Non-pigmented ciliary epithelial cell (primary cell): ENCODE data around the gene KLHL2.
"Not testable (repeated sequence)": the region's sequence is repeated elsewhere in the genome, so short reads cannot be mapped to it uniquely, and the experiment has no call there.

Source experiments
- DNase-seq: peaks from one replicate; pipeline ENCODE4 v3.0.0-alpha.2; 2010; ENCODE audit warnings: low read depth

KLHL2 gene

GRCh38 chr4:165207431-165208220 lies at the start of gene KLHL2:
Gene KLHL2, plus strand, starts transcription at chr4:165207561. Its CDS starts 316 bp downstream, at chr4:165207877.
- DNase-seq = no peak

DNA sequence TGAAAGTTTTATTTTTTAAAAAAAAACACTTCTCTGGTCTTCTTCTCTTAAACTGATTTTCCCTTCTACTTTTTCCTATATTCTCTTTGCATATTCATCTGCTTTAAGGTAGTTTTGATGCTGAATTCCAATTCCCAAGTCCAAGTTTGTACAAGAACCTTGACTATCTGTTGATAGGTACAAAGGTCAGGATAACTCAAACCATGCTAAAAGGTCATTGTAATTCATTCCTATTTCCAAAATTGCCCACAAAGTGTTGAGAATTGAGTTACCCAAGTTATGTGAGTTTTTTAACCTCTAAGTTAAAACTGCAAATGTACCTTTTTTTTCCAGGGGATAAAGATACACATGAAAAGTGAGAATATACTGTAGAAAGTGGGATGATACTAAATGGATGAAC lies 48.6 kb upstream of the KLHL2 start:
- DNase-seq = no peak

DNA sequence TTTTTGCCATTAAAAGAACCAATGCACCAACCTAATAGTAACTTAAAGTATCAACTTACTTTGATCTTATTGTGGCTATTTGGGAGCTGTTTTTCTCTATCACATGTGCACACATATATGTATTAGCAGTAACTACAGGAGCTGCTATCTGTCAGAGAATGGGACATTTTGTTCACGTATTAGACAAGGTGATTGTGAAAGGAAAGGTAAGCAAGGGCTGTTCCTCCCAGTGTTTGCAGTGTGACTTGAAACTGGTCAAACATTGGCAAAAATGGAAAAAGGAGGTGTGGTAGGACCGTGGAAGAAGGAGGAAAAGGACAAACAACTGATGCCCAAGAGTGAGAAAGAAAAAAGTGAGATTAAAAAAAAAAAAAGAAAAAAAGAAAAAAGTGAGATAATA lies 43.1 kb upstream of the KLHL2 start:
- no peak for DNase-seq

GRCh38 chr4:165166872-165167271 lies 40.5 kb upstream of the KLHL2 start:
- not testable (repeated sequence) for DNase-seq

- DNase-seq = no peak
These were observed 39.7 kb upstream of the KLHL2 start for GRCh38 chr4:165167650-165168049.

DNA sequence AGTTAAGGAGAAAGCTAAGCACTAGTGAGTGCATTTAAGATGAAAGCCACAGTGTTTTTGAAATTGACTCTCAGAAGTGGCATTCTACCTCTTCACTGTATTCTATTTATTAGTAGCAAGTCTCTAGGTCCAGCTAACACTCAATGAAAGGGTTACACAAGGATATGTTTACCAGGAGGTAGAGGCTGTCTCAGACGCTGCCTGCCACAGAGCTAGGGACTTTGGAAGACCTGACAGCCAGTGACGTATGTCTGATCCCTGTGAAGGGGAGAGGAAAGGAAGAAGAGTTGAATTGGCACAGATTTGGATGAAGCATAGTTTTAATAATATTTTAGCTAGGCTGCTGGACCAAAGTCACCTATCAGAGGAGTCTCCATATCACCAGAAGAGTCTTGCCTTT lies 36.5 kb upstream of the KLHL2 start:
- no peak for DNase-seq

DNA sequence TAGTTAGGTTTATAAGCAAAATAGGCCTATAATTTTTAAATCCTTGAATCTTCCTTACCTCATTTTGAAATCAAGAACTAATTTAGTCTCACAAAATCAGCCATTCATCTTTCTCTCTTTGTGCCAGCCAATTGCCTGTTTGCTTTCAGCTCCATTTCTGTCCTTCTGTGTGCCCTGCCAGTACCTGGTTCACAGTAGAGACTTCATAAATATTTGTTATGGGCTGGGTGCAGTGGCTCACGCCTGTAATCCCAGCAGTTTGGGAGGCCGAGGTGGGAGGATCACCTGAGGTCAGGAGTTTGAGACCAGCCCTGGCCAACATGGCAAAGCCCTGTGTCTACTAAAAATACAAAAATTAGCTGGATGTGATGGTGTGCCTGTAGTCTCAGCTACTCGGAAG lies 31.9 kb upstream of the KLHL2 start:
- DNase-seq = not testable (repeated sequence)

- DNase-seq = no peak
These were observed 31.5 kb upstream of the KLHL2 start for GRCh38 chr4:165175879-165176278.

DNA sequence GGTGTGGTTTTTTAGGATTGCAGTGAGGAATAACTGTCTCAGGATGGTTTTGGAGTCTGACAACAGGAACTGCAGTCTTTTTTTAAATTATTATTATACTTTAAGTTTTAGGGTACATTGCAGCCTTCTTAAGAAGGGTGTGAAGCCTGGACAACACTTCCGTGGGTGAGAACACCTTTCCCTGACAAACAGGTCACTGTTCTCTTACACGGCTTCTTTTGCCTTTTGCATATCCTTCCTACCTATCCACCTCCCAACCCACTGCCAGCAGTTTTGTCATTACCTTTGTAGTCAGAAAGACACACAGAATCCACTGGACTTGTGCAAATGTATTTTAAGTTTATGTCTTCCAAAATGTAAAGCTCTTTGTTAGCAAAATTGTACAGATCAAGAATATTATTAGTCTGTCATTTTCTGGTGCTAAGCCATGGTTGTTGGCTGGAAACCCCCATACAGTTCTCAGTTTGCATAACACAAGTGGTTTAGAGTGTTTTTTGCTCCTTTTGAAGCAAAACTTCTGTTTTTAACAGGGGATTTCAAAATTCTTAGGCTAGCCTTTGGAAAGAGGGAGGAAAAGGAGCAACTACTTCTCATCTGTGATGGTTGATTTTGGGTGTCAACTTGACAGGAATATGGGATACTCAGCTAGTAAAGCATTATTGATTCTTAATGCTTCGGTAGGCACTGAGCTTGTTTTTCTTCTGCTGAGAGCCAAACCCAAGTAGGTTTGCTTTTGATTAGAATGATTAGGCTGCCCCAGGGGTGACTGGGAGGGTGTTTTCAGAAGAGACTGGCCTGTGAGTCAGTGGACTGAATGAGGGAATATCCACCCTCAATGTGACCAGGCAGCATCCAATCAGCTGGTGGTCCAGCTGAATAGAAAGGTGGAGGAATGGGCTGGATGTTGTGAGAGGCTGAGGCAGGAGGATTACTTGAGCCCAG lies 29.4 kb upstream of the KLHL2 start:
- no peak for DNase-seq

DNA sequence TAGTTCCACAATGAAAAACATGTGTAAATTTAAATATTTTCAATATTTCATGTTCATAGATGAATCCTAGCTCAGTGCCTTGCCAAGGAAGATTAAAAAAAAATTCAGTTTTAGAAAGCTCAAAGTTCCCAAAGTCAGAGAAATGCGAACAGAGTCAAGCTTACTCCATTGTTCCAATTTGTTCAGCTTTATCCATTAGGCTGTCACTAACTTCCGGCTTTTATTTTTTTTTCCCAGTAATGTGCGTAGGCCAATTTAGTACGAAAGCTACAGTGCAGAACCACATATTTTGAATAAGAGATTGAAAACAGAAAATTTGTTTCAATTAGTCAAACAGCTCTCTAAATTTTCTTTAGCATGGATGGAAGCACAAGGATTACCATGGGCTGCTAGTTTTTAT lies 23.1 kb upstream of the KLHL2 start:
- DNase-seq = no peak

DNA sequence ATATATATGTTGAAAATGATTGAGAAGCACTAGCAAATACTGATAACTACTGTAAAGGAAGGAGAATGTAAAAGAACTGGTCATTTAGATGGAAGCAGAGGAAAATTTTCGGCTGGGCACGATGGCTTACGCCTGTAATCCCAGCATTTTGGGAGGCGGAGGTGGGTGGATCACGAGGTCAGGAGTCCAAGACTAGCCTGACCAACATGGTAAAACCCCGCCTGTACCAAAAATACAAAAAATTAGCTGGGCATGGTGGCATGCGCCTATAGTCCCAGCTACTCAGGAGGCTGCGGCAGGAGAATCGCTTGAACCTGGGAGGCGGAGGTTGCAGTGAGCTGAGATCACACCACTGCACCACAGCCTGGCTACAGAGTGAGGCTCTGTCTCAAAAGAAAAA lies 22.4 kb upstream of the KLHL2 start:
- DNase-seq = not testable (repeated sequence)

- no peak for DNase-seq
These were observed 21.9 kb upstream of the KLHL2 start for GRCh38 chr4:165185448-165185847.

DNA sequence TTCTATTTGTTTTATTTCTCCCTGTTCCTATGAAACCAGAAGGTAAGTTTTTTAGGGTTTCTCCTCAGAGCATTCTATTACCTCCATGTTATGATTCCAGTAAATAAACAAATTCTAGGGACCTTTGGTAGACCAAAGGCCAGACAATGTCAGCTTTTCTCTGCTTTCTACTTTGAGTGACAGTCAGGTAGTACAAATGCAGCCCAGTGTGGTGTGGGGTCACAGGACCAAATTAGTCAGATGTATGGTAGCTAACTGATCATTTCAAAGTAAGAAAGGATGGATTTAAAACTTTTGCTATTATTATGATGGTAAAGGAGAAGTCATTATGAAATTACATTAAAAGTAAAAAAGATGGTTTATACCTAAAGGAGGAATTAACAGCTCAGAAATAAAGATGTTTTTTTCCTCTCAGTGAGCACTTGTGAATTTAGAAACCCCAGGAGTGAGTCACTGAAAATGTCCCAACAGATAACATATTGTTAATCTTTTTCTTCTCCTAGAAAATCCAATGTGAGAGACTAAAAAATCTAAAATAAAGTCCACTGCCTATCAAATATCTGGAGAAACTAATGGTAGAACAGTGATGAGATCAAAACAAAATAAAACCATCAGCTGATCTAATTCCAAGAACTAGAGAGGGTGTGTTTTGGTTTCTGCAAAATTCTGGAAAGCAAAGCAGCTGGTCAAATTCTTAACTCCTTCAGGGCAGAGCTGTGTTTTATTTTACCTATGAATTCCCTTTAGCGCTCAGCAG lies 16.6 kb upstream of the KLHL2 start:
- DNase-seq = no peak

- DNase-seq = no peak
These were observed 16.1 kb upstream of the KLHL2 start for GRCh38 chr4:165191348-165191656.

DNA sequence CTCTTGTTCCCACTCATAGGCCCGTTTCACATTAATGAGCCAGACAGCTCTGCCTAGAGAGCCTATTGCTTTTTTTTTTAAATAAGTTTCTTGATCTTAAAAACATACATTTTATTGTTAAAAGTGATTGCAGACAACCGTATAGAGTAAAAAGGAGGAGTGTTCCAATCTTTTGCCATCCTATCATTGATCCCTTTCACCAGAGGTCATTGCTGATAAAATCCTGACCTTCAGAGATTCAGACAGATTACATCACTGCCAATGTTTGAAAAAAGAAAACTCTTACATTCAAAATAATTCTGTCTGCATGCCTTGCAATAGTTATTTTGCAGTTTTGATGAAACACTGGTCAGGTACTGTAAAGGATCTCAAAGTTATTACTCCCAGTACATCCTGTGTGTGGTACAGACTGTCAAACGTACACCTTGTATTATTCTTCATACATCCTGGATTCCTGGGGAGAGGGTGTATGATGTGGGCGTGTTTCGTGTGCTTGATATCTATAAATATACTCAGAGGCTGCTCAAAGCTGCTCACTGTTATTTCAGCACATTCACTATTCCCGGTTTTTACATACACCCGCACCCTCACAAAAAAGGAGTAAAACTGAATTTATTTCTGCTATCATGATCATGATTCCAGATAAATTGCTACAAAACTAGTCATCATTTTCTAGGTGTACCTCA lies 15.4 kb upstream of the KLHL2 start:
- no peak for DNase-seq

GRCh38 chr4:165192500-165192898 lies 14.9 kb upstream of the KLHL2 start:
- no peak for DNase-seq

DNA sequence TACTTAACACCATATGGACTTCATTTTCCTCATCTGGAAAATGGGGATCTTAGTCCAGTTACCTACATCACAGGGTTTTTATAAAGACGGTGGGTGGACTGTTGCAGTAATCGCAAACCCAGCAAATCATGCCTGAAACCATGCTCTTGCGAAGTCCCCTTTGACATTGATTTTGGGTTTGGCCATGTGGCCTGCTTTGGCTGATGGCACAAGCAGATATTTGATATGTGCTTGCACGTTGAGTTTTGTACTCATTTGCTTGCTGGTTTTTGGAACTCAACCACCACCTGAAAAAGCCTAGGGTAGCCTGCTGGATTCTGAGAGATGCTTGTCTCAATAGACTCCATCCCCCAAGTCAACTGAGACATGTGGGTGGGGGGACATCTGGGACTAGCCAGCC lies 14.4 kb upstream of the KLHL2 start:
- DNase-seq = no peak

DNA sequence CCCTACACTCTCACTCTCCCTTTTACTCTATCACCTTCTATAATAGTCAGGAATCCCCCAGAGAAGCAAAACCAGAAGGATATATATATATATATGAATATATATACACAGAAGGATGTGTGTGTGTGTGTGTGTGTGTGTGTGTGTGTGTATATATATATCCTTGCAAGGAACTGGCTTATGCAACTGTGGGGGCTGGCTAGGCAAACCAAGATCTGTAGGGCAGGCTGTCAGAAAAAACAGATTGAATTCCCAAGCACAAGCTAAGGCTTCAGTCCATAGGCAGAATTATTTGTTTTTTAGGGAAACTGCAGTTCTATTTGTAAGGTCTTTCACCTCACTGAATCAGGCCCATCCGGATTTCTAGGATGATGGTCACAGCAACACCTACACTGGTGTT lies 13.0 kb upstream of the KLHL2 start:
- no peak for DNase-seq

DNA sequence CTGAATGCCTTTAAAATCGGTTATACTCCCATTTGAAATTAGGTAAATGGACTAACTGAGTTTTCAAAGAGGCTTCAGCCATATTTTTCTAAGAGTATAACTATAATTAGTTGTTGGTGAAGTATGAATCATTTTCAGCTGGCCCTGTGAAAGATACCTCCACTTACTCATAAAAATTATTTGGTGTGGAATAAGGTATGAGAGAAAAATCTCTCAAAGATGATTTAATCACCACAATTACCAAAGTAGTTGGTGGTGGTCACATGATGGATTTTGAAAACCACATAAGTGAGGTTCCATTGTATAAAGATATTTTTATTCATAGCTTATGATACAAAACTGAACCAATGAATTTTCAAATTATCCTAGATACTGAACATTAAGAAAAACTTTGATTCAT lies 9.0 kb upstream of the KLHL2 start:
- DNase-seq = no peak

DNA sequence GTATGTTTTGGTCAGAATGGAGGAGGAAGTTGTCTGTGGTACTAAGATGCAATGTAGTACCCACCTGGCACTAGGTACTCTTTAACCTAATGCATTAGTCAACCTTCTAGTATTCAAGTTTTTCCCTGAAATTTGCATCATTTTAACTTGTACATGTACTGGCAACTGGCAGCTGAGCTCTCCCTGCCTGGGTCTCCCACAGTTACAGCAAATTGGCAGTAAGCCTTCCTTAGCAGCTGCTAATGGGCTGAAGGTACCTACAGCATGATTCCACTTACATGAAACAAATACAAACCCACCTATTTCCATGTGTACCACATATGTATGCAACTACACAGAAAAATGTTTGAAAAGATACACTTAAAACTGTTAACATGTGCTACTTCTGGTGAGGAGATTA lies 8.1 kb upstream of the KLHL2 start:
- no peak for DNase-seq

DNA sequence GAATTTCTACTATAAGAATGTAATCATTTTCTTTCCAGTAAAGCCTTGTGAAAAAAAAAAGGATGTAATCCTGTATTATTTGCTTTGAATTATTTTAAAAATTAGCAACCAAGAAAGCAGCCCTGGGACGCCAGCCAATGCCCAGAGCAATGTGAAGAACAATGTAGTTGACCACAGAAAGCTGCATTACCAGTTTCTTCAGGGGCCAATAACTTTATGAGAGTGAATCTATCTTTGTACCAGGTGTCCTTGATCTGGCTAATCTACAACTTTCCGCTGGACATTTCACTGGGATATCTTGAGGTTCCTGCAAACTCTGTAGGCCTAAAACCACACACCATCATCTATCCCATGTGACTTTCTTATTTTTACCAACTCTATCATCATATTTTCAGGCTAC lies 7.6 kb upstream of the KLHL2 start:
- DNase-seq = no peak

DNA sequence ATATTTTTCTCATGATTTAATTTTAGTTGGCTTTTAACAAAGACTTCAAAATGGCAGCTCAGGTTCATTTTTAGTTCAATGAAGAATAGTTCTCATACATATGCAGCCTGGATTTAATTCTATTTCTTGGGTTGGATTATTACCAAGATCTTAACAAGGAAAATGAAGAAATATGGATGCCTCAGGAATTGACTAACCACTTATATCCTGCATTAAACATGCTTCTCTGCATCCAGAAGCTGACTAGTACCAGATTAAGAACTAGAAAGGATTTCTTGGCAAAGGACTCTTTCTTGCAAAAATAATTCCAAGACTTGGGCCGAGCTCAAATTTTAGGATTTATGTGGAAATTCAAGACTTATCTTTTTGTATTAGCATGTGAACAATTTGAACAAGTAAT lies 5.6 kb upstream of the KLHL2 start:
- no peak for DNase-seq
